Stimulated activated CD8-positive, alpha-beta memory T cell treated with anti-CD3 and anti-CD28 coated beads, Interleukin-4, amount 100 ng/mL, for 48 hours (primary cell): ENCODE data around the gene C1QTNF12.

Experiments used
- DNase-seq: peaks from one replicate; pipeline ENCODE4 v3.0.0-alpha.2; 2020

C1QTNF12 gene

GRCh38 chr1:1239614-1240347, 6.7 kb downstream of the C1QTNF12 start:
- no peak for DNase-seq

GRCh38 chr1:1239227-1239613, 7.3 kb downstream of the C1QTNF12 start:
- DNase-seq, result no peak

GRCh38 chr1:1238702-1239178, 7.8 kb downstream of the C1QTNF12 start:
- no peak for DNase-seq

- peak; percentile 48 for DNase-seq
Observed at GRCh38 chr1:1237874-1238701, 8.4 kb downstream of the C1QTNF12 start.

GRCh38 chr1:1236945-1237873, 9.3 kb downstream of the C1QTNF12 start:
- DNase-seq, result no peak

GRCh38 chr1:1236176-1236763, 10.3 kb downstream of the C1QTNF12 start:
- DNase-seq, result no peak

GRCh38 chr1:1235016-1235744, 11.3 kb downstream of the C1QTNF12 start:
- DNase-seq, result no peak

- DNase-seq, result no peak
Observed at GRCh38 chr1:1234180-1234808, 12.2 kb downstream of the C1QTNF12 start.

- DNase-seq, result no peak
Observed at GRCh38 chr1:1233567-1233892, 13.0 kb downstream of the C1QTNF12 start.

GRCh38 chr1:1232796-1233566, 13.5 kb downstream of the C1QTNF12 start:
- DNase-seq, result no peak

GRCh38 chr1:1232208-1232795, 14.2 kb downstream of the C1QTNF12 start, which contains the start of gene B3GALT6:
Gene B3GALT6, plus strand, starts transcription at chr1:1232237. Its CDS starts 42 bp downstream, at chr1:1232279.
- DNase-seq, result no peak

- DNase-seq, result peak; percentile 97
Observed at GRCh38 chr1:1231400-1232207, 14.9 kb downstream of the C1QTNF12 start, which contains the start of gene SDF4. Gene SDF4, minus strand, starts transcription at chr1:1232001. Its CDS starts 3,229 bp downstream, at chr1:1228772.

GRCh38 chr1:1230656-1231399, 15.7 kb downstream of the C1QTNF12 start:
- no peak for DNase-seq

GRCh38 chr1:1229770-1230169, 16.8 kb downstream of the C1QTNF12 start:
- DNase-seq, result no peak

- DNase-seq, result no peak
Observed at GRCh38 chr1:1228596-1229321, 17.8 kb downstream of the C1QTNF12 start.

- no peak for DNase-seq
Observed at GRCh38 chr1:1228187-1228586, 18.3 kb downstream of the C1QTNF12 start.

- no peak for DNase-seq
Observed at GRCh38 chr1:1227386-1227785, 19.1 kb downstream of the C1QTNF12 start.
